GM18502 (cell line): Measurements from ENCODE around the gene PRKN.

ENCODE experiments used
- ATAC-seq: cut with Tn5 transposase; IDR thresholded peaks from one replicate; pipeline ENCODE4 v1.9.1; 2021; ENCODE audit warnings: mild to moderate bottlenecking; ENCODE audit not compliant: unreplicated experiment, poor library complexity

The PRKN gene

DNA sequence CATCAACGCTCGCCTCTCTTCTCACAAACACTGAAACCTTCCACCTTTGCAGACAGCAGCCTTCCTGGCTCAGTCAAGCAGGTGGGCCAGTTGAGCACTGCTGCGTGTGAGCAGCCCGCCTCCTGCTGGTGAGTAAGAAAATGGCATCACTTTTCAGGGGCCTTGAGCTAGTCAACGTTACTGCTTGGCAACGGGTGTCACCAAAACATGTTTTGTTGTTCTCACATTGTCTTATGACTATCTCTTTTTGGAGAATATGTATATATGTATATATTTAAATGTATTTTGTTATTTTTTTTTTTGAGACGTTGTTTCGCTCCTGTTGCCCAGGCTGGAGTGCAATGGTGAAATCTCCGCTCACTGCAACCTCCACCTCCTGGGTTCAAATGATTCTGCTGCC lies 1356.7 kb downstream of the PRKN start:
- peak; percentile 92 for ATAC-seq

DNA sequence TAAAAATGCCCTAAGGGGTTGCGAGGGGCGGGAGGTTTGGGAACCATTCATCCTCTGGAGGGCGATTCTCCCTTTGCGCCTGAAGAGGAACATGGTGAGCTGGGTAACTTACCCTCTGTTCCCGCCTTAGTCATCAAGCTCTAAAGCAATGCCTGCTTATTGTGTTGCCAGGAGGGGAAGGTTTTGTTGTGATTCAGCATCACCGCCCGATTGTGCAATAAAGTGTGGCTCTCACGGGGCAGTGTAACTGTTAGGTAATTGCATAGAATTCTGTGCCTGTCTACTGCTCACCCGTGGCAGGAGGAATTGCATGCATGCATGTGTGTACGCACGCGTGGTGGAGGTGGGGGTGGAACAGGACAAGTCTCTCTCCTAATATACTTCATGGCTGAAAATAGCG lies 1358.2 kb downstream of the PRKN start:
- no peak for ATAC-seq

DNA sequence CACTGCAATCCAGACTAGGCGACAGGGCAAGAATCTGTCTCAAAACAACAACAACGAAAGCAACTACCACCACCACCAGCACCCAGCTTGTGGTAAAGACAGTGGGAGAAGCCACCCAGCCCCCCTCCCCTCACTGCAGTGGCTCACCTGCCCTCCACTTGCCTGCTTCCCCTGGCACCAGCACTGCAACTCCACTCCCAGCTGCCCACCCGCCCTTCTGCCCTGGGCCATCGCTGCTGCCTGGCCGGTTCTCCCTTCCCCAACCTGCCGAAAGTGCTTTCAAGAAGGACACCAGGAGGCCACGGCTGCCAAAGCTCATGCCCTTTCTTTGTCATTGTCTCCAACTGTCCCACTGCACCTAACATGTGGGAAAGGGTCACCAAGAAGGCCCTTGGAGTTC lies 1359.1 kb downstream of the PRKN start:
- no peak for ATAC-seq

DNA sequence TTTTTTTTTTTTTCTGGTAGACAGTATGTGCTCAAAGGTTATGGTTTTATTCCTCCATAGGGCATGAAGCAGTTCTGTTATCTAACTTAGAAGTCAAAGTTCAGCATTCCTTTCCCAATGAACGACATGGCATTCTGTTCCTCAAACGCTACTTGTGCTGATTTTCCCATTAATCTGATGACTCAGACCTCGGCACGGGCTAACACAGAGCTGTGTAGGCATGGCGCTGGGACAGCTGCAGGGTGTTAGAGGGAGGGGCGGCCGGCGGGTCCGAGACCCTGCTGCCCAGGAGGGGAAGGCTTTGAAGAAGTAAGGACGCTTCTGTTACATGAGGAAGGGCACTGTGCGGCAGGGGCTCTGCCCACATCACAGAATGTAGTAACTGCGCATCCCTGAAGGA lies 1360.1 kb downstream of the PRKN start:
- ATAC-seq: no peak

DNA sequence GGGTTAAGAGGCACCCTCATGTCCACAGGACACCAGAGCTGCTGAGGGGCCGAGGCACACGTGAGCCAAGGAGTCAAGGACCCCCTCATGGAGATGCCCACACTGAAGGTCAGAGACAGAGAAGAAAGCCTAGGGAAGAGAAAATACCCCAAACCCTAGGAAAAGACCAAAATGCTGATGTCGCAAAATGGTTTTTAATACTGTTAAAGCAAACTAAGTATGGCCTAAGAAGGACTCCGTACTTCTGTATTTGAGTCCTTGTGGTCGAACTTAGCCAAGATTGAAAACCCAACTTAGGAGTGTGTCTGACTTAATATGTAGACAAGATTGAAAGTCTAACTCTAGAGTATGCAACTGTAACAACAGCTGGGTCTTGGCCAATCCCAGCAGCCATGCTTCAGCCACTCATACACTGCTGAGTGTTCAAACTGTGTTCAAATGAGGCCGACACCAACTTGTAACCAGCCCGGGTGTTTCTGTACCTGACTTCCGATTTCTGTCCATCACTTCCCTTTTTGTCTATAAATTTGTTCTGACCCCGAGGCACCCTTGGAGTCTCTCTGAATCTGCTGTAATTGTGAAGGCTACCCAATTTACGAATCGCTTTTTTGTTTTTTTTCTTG lies 1361.2 kb downstream of the PRKN start:
- ATAC-seq: no peak

DNA sequence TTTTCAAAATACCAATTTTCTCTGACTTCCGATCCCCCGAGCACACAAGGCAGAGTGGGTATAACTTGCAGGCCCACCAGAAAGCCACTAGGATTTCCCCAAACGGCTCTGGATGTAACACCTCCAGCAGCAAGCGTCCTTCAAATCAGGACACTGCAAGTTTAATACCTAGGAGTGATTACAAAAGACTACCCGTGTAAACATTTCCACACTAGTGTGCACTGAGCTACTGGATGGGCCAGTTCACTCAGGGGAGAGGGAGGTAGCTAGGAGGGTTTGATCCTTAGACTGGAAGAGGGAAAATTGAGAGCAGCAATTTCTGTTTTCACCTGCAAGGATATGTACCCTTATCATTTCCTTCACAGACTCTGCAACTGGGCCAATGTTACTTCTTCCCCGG lies 1361.9 kb downstream of the PRKN start:
- no peak for ATAC-seq

DNA sequence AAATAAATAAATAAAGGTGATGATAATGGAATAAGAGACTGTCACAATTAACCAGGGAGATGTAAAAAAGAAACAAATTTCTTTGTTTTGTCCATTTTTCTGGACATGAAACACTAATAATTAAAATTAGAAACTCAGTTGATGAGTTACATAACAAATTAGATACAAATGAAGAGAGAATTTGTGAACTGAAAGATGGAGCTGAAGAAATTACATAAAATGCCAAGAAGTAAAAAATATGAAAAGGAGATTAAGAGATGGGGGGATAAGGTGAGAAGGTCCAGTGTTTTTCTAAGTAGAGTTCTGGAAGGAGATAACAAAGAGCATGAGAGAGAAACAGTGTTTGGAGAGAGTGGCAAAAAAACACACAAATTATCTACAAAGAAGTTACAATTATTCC lies 1364.3 kb downstream of the PRKN start:
- no peak for ATAC-seq

DNA sequence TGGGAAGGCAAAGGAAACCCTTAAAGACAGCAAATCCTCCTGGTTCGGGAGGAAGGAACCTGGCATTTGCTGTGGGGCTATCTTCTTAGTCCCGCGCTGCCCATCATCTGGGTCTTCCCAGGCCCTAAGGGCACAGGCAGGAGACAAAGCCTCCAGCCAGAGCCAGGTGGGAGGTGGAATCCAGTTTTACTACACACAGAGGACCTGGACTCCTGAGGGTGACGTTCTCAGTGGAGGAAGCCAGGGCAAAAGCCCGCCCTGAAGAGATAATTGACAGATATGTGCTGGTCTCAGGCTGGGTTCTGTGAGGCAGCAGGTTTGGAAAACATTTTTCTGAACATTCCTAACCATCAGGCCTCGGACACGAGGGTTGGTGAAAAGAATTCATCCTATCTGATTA lies 1365.3 kb downstream of the PRKN start:
- no peak for ATAC-seq

DNA sequence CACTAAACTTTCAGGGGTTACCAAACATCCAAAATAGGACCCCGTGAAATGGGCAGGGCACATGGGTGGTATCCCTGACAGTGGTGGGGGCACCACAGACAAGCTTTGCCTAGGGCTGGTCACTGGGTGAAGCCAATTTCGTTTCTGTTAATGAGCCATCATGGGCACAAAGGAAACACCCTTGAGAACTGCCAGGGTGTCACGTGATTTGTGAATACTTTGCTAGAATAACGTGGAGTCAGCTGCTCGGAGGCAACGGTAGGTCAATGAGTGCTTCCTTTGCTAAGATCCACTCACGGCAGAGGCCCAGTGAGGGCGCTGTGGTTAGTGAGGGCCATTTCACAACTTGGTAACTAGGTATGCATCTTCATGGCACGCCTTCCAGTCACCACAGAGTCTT lies 1366.0 kb downstream of the PRKN start:
- no peak for ATAC-seq

DNA sequence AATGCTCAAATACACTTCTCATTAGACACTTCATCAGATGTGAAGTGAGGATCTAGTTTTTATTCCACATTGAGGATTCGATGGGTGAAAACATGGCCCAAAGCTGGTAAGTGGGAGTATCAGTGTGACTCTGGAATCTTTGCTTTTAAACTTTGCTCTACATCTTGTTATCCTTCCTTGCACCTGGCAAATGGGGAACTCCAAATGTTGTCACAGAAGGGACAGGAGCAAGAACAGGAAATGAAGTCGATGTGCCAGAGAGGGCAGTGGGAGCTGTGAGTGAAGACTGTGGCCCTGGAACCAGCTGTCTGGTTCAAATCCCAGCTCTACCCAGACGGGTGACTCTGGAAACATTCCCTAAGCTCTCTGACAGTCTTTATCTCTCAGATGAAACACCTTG lies 1367.0 kb downstream of the PRKN start:
- ATAC-seq: no peak

DNA sequence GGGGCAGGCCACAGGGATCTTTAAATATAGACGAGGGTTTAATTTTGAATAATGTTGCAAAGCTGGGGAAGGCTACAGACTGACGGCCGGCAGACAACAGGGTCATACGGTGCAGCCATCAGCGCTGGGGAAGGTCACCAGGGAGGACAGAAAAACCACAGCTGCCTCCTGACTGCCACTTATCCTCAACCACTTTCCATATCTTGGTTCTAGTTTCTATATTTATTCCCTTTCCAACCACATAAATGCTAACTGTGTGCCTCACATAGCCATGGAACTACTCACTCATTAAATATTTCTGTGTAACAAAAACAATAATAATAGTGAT lies 1368.0 kb downstream of the PRKN start:
- no peak for ATAC-seq

DNA sequence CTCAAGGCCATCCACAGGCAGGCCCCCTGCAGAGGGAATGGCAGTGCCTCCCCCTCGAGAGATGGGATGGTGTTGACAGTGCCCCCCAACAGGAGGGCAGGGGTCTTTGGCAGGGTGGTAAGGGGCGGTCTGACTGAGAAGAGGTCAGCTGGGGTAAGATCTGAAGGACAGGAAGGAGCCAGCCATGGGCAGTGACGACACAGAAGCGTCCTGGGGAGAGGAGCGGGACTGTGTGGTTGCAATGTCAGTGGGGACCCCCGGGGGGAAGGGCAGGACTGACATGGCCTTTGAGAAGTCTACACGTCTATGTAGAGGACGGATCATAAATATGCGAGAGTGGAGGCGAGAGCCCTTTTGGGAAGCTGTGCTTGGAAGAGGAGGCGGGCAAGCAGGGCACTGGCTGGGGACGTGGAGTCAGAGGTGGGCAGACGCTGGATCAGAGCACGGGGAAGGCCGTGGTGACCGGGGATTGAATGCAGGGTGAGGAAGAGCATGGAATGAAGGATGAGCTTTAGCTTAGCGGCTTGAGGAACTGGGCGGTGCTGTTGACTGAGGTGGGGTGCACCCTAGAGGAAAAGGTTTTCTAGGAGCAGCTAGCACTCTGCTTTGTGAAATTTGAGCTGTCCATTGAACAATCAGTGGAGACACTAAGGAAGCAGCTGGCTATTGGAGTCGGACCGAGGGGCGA lies 1371.3 kb downstream of the PRKN start:
- ATAC-seq: no peak

DNA sequence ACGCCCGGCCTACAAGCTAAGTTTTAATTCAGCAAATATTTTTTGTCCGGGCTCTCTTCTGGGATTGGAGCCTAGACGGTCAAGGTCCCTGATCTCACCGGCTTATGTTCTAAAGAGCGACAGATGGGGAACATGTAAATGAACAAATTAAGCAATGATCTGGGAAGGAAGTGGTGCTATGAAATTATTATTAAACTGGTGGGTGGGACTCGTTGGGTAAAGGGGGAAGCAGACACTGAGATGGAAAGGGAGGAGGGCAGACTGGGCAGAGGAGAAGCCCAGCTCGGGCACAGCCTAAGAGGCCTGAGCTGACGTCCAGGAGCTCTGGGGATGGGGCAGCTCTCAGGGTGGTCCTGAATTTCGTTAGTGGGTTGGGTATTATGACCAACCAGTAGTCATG lies 1371.9 kb downstream of the PRKN start:
- ATAC-seq: no peak

DNA sequence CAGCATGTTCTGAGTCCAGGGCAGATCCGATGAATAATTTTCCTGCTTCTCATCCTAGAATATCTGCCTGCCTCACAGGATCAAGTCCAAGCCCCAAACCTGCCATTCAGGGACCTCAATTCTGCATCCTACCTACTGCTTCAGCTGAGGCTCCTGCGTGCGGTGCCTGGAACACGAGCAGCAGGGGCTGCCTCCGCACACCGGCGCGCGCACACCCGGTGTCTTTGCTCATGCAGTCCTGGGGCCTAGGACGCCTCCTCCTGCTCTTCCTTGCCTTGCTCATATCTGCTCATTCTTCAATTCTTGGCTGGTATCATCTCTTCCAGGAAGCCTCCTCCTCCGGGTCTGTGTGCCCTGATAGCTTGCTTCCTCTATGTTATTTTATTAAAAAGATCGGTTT lies 1372.6 kb downstream of the PRKN start:
- no peak for ATAC-seq

DNA sequence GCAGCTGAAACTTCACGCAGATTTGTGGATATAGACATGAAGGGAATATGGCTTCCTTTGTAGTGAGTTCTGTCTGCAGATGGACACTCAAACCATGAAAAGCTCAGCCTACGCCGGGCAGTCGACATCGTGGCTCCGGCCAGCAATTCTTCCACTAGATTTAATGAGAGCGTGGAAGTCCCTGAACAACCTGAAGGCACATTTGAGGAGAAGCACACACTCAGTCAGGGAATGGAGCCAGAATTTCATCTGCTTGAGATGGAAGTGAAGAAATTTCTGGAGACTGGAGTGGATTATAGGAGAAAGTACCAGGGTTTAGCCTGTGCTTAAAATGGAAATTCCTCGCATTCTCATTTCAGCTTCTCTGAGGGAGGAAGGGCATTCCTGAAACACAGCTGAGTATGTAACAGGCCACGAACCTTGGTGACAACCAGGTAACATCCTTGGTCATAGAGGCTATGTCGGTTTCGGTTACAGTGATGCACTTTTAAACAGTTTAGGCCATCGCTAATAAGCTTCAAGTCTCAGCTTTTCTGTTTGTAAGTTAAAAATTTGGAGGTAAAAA lies 1373.2 kb downstream of the PRKN start:
- no peak for ATAC-seq

DNA sequence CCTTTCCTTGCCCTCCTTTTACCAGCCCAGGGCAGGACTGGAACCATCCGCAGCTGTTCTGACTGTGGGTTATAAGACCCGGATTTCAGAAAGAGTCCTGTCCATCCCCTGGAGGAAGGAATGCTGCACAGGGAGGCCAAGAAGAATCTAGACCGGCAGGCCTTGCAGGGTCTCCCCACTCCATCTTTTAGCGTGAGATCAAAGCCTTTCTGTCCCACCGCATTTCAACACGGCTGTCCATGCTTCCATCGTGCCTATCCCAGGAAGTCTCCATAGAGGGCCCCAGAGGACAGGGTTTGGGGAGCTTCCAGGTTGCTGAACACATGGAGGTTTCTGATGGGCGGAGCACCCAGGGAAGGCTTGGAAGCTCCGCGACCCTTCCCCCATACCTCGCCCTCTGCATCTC lies 1374.4 kb downstream of the PRKN start:
- ATAC-seq: no peak

DNA sequence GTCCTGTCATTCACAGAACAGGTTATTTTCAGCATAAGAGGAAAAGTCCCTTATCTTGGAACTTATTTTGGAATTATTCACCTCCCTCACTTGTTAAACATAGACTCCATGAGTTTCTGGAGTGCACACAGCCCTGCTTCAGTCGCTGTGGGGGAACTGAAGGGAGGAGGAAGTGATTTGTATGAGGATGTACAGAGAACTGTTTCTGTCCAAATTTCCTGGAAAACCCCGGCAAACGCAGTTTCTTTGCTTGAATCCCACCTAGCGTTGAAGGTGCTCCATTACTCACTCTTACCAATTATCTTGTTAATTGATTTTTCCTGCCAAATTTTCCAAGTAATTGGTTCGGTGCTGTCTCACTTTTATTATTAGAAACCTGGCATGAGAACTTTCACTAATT lies 1375.7 kb downstream of the PRKN start:
- no peak for ATAC-seq

DNA sequence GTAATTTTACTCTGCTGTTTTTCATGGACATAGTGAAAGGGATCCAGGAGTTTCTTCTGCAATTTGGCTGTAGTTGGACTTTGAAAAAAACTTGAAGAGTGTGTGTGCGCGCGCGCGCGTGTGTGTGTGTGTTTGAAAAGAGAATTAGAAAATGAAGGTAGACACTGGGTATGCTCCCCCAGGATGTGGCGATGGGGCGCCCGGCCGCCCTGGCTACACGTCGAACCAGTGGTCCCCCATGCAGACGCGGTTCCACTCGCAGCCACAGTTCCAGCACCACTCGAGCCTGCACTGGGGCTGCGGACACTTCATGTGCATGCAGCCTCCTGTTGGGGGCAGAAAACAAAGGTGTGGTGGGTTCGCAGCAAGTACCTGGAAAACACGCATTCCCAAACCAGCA lies 1377.7 kb downstream of the PRKN start:
- no peak for ATAC-seq

DNA sequence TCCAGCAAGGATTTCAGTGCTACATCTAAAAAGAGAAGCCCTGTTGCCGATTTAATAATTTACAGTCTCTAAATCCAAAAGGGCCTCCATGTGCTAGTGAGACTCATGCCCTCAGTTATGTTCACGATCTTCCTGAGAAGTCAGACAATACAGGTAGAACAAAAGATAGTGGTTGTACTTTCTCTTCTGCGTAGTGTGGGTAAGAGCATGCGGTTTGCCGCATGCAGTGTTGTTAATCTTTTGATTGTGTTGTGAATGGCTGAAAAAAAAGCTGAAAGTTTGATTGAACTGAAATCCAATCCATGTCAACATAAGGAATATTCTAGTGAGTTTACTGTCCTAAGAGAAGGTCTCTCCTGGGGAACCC lies 1379.0 kb downstream of the PRKN start:
- ATAC-seq: no peak

DNA sequence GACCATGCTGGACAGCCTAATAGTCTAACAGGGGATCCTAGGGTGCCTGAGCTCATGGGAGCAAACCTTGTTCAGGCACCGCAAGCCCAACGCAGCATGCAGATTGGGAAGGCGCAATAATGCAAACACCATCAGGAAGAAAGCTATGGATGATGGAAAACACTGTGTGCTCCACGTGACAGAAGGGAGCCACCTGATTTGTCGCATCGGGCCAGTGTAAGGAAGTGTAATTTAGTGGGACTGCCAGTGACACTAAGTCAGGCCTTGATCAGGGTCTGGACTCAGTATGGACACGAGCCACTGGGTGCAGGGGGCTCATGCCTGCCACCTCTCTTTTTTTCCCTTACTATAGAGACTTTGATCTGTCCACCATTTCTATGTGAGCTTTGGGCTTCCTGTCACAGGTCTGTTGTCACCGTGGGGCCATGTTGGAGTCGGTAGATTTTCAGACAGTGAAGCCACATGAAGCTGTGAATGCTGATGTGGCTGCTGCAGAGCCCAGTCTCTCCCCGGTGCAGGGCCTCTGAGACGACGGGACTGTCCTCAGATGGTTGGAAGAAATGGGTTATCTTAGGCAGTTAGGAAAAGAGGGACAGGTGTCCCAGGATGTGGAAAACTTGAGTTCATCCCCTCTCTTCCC lies 1379.5 kb downstream of the PRKN start:
- no peak for ATAC-seq

DNA sequence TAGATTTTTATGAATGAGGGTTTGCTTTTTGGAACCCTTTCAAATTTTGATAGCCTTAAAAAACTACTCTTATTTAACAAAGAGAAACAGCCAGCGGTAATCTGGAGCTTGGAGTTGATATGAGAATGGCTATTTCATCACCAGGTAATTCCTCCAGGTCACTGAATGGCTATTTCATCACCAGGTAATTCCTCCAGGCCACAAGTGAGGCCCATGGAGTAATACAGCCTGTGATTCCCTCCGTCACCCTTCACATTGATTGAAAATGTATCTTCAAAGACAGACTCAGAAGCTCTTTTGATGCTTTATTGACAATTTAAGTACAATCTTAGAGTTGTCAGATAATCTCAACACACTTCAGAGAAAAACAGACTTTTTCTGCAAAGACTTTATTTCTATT lies 1380.4 kb downstream of the PRKN start:
- ATAC-seq: no peak

DNA sequence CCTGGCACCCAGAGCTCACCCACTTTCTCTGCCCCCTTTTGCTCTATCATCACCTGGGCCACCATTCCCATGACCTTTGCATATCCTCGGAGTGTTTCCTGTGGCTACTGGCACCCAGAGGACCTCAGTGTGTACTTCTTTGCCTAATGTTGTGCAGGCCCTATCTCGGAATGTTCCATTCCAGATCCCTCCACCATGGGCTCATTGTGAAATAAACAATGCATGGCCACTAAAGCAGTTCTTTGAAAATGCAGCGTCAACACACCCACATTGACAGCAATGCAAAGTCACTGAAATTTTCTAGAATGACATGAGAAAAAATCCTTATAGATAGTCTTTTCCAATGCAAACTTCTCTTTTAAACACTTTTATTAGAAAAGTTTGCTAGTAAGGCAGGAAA lies 1380.8 kb downstream of the PRKN start:
- no peak for ATAC-seq
